Smooth muscle cell of the umbilical artery (primary cell): ENCODE data around the gene GPX8. TPM values are rescaled to one million over a fixed set of nuclear protein-coding genes. Genes with fewer than 3 reads are reported as not detected.

ENCODE experiments used
- total RNA-seq: library from RNA; depleted of rRNA; stranded (reverse); fragments of >200 nt; gene quantifications from 2 replicates; pipeline ENCODE4 v1.2.3, GENCODE V29; 2014

The GPX8 gene, protein sequence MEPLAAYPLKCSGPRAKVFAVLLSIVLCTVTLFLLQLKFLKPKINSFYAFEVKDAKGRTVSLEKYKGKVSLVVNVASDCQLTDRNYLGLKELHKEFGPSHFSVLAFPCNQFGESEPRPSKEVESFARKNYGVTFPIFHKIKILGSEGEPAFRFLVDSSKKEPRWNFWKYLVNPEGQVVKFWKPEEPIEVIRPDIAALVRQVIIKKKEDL
- 165 and 240 TPM in 2 replicates for total RNA-seq

DNA sequence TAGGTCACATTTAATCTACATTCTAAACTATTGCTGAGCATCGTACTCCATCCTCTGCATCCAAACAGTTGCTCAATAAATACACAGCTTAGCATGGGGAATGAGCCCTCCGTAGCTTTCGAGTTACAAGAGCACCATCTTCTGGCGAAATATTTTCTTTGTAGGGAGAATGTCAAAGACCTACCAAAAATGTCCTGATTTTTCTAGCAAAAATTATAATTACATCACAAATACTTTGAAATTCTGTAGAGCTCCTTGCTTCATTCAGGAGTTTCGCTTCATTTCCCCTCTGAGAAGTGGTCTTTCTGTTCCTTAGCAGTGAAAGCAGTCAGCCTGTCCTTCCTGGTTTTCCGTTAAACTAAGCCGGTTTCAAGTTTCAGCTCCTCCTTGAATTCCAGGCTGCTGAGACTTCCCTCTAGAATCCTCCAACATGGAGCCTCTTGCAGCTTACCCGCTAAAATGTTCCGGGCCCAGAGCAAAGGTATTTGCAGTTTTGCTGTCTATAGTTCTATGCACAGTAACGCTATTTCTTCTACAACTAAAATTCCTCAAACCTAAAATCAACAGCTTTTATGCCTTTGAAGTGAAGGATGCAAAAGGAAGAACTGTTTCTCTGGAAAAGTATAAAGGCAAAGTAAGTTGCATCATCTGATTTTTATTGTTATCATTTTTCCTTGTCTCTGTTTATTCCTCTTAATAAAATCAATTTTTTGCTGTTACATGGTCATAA lies at the start of gene GPX8:
TSS of gene GPX8 (plus strand) at position 409 of the 730 bp plus-strand sequence. CDS start at position 431, 22 bp downstream.

GRCh38 chr5:55172937-55173686 lies 13.1 kb downstream of the GPX8 start, which contains the start of gene CDC20B:
TSS of gene CDC20B (minus strand) at chr5:55173177. CDS start at chr5:55173000, 177 bp downstream.

Other genes starting within 250 kb of the GPX8 start
- 6.5 and 106 TPM in 2 replicates for gene ESM1, start 174.6 kb upstream of the GPX8 start, total RNA-seq
- not detected in 2 replicates for gene GZMK, start 135.9 kb upstream of the GPX8 start, total RNA-seq
- not detected in 2 replicates for gene GZMA, start 57.5 kb upstream of the GPX8 start, total RNA-seq
- gene CDC20B, start 13.0 kb downstream of the GPX8 start, total RNA-seq: not detected in 2 replicates
- not detected in 2 replicates for gene MCIDAS, start 67.1 kb downstream of the GPX8 start, total RNA-seq
- gene CCNO, start 73.4 kb downstream of the GPX8 start, total RNA-seq: 0.14 TPM in 1 of 2 replicates, not detected in the other
- gene DHX29, start 147.5 kb downstream of the GPX8 start, total RNA-seq: 36.8 and 44.7 TPM in 2 replicates
- gene MTREX, start 147.8 kb downstream of the GPX8 start, total RNA-seq: 123 and 153 TPM in 2 replicates